Glutamatergic neuron (in vitro differentiated cells): Measurements from ENCODE around the gene GPX3. TPM values are rescaled to one million over a fixed set of nuclear protein-coding genes. Genes with fewer than 3 reads are reported as not detected.

Experiments
- DNase-seq: peaks from one replicate; pipeline ENCODE4 v3.0.0; 2022
- H3K27ac Mint-ChIP-seq: one replicate; pipeline ENCODE4 v1.8.0; 2020; ENCODE audit warnings: mild to moderate bottlenecking, mixed read lengths, inconsistent platforms; ENCODE audit not compliant: unreplicated experiment
- H3K27me3 Mint-ChIP-seq: one replicate; pipeline ENCODE4 v1.8.0; 2020; ENCODE audit warnings: mild to moderate bottlenecking, moderate library complexity, mixed read lengths, inconsistent platforms; ENCODE audit not compliant: unreplicated experiment
- H3K36me3 Mint-ChIP-seq: one replicate; pipeline ENCODE4 v1.8.0; 2020; ENCODE audit warnings: mild to moderate bottlenecking, mixed read lengths, inconsistent platforms; ENCODE audit not compliant: unreplicated experiment
- H3K4me1 Mint-ChIP-seq: one replicate; pipeline ENCODE4 v1.8.0; 2020; ENCODE audit warnings: mild to moderate bottlenecking, low read depth, mixed read lengths, inconsistent platforms; ENCODE audit not compliant: unreplicated experiment
- H3K4me3 Mint-ChIP-seq: one replicate; pipeline ENCODE4 v1.8.0; 2020; ENCODE audit warnings: mild to moderate bottlenecking, mixed read lengths, inconsistent platforms; ENCODE audit not compliant: unreplicated experiment
- H3K9me3 Mint-ChIP-seq: one replicate; pipeline ENCODE4 v1.8.0; 2020; ENCODE audit warnings: mild to moderate bottlenecking, moderate library complexity, mixed read lengths, inconsistent platforms; ENCODE audit not compliant: unreplicated experiment
- CTCF ChIP-seq: fragments of 200-600 bp; sonication (generic); IDR thresholded peaks from one replicate; pipeline ENCODE4 v1.5.0; 2021; ENCODE audit not compliant: partially characterized antibody, unreplicated experiment
- total RNA-seq: library from RNA; stranded (reverse); fragmentation: NEBNext Ultra II Directional; extraction: Animal tissue kit (Norgen Biotek cat#: 25700); gene quantifications from one replicate; pipeline ENCODE4 v1.2.1, GENCODE V29; 2021; ENCODE audit not compliant: unreplicated experiment

The GPX3 gene
- total RNA-seq, 1 donor from 2014 or later = 20.4 TPM

- peaks cover 4% of the 10 kb centered on the region for H3K9me3 Mint-ChIP-seq
- H3K4me1 Mint-ChIP-seq = no peaks in the 10 kb centered on the region
- H3K27ac Mint-ChIP-seq = no peak overlapping the region
- TF ChIP-seq CTCF = no peak
- no peaks in the 10 kb centered on the region for H3K36me3 Mint-ChIP-seq
- peaks cover 5% of the 10 kb centered on the region for H3K27me3 Mint-ChIP-seq
- no peak overlapping the region for H3K4me3 Mint-ChIP-seq
- no peak for DNase-seq
Measured at GRCh38 chr5:151027961-151028479, 7.6 kb downstream of the GPX3 start.

GRCh38 chr5:151028717-151029116 lies 8.3 kb downstream of the GPX3 start:
- Mint-ChIP-seq H3K4me3 (no peak overlapping the region), H3K9me3 (peaks cover 4% of the 10 kb centered on the region), H3K36me3 (no peaks in the 10 kb centered on the region), H3K27ac (no peak overlapping the region), H3K4me1 (no peaks in the 10 kb centered on the region), H3K27me3 (peaks cover 5% of the 10 kb centered on the region)
- no peak for DNase-seq
- TF ChIP-seq CTCF = no peak

GRCh38 chr5:151029179-151030055 lies 9.0 kb downstream of the GPX3 start:
- Mint-ChIP-seq H3K4me3 (no peak overlapping the region), H3K36me3 (no peaks in the 10 kb centered on the region), H3K9me3 (peaks cover 4% of the 10 kb centered on the region), H3K27me3 (peaks cover 5% of the 10 kb centered on the region), H3K4me1 (no peaks in the 10 kb centered on the region), H3K27ac (no peak overlapping the region)
- no peak for DNase-seq
- TF ChIP-seq CTCF = no peak

GRCh38 chr5:151030056-151030336 lies 9.6 kb downstream of the GPX3 start:
- TF ChIP-seq CTCF = no peak
- Mint-ChIP-seq H3K27me3 (peaks cover 1% of the 10 kb centered on the region), H3K4me3 (no peak overlapping the region), H3K27ac (no peak overlapping the region), H3K9me3 (peaks cover 2% of the 10 kb centered on the region), H3K36me3 (no peaks in the 10 kb centered on the region), H3K4me1 (no peaks in the 10 kb centered on the region)
- no peak for DNase-seq

GRCh38 chr5:151030379-151030778 lies 10.0 kb downstream of the GPX3 start:
- H3K4me3 Mint-ChIP-seq = no peak overlapping the region
- no peaks in the 10 kb centered on the region for H3K4me1 Mint-ChIP-seq
- H3K36me3 Mint-ChIP-seq = no peaks in the 10 kb centered on the region
- peaks cover 1% of the 10 kb centered on the region for H3K27me3 Mint-ChIP-seq
- H3K27ac Mint-ChIP-seq = no peak overlapping the region
- DNase-seq = no peak
- no peak for TF ChIP-seq CTCF
- H3K9me3 Mint-ChIP-seq = peaks cover 2% of the 10 kb centered on the region
